IPS-20b (cell line): ENCODE data around the gene UBE2L6.
A peak's percentile ranks its signal among the peaks of the same experiment; 100 is the strongest.

ENCODE experiments used
- H3K27ac ChIP-seq: one replicate; pipeline ENCODE4 v1.5.1; 2013; ENCODE audit warnings: low read length
- H3K27me3 ChIP-seq: 2 replicates; pipeline ENCODE4 v1.6.1; 2013; ENCODE audit warnings: mild to moderate bottlenecking, low read length, inconsistent platforms; ENCODE audit not compliant: insufficient read depth
- H3K36me3 ChIP-seq: 2 replicates; pipeline ENCODE4 v1.6.1; 2013; ENCODE audit warnings: low read depth, mild to moderate bottlenecking, inconsistent platforms, low read length, moderate library complexity; ENCODE audit not compliant: insufficient read depth
- H3K4me1 ChIP-seq: 2 replicates; pipeline ENCODE4 v1.6.1; 2013; ENCODE audit warnings: mild to moderate bottlenecking, control low read depth, inconsistent platforms, low read length, moderate library complexity; ENCODE audit not compliant: insufficient read depth
- H3K4me3 ChIP-seq: 2 replicates; pipeline ENCODE4 v1.5.1; 2013; ENCODE audit warnings: mild to moderate bottlenecking, low read length, inconsistent platforms
- H3K9ac ChIP-seq: 2 replicates; pipeline ENCODE4 v1.6.1; 2013; ENCODE audit warnings: low read depth, mild to moderate bottlenecking, inconsistent platforms, low read length, moderate library complexity
- H3K9me3 ChIP-seq: 2 replicates; pipeline ENCODE4 v1.6.1; 2013; ENCODE audit warnings: mild to moderate bottlenecking, low read depth, low read length, inconsistent platforms; ENCODE audit not compliant: insufficient read depth

The UBE2L6 gene

GRCh38 chr11:57566005-57566904, 1.2 kb downstream of the UBE2L6 start:
- H3K9me3 ChIP-seq: no peaks in the 10 kb centered on the region
- H3K4me1 ChIP-seq: peaks cover 9% of the 10 kb centered on the region
- H3K27me3 ChIP-seq: peaks cover 5% of the 10 kb centered on the region
- H3K27ac ChIP-seq: no peak overlapping the region
- no peak overlapping the region for H3K9ac ChIP-seq
- H3K36me3 ChIP-seq: no peaks in the 10 kb centered on the region
- no peak overlapping the region; the same call in 1 of the 2 replicates for H3K4me3 ChIP-seq

- Histone ChIP-seq H3K36me3 (peaks cover 14% of the 10 kb centered on the region), H3K4me3 (no peak overlapping the region), H3K27me3 (peaks cover 5% of the 10 kb centered on the region), H3K4me1 (peaks cover 5% of the 10 kb centered on the region), H3K9me3 (no peaks in the 10 kb centered on the region), H3K27ac (no peak overlapping the region), H3K9ac (peak overlapping the region; percentile 14; the same call in 1 of the 2 replicates)
Measured at GRCh38 chr11:57562596-57562995, 4.9 kb downstream of the UBE2L6 start.

- no peak overlapping the region for H3K27ac ChIP-seq
- peaks cover 15% of the 10 kb centered on the region for H3K36me3 ChIP-seq
- H3K9ac ChIP-seq: no peak overlapping the region
- H3K4me3 ChIP-seq: no peak overlapping the region
- H3K4me1 ChIP-seq: no peaks in the 10 kb centered on the region
- no peaks in the 10 kb centered on the region for H3K9me3 ChIP-seq
- H3K27me3 ChIP-seq: no peaks in the 10 kb centered on the region
Measured at GRCh38 chr11:57560146-57560545, 7.3 kb downstream of the UBE2L6 start.

GRCh38 chr11:57556041-57556440, 11.4 kb downstream of the UBE2L6 start:
- no peaks in the 10 kb centered on the region for H3K9me3 ChIP-seq
- no peaks in the 10 kb centered on the region for H3K4me1 ChIP-seq
- H3K27ac ChIP-seq: no peak overlapping the region
- no peaks in the 10 kb centered on the region for H3K27me3 ChIP-seq
- H3K4me3 ChIP-seq: no peak overlapping the region
- H3K36me3 ChIP-seq: peaks cover 53% of the 10 kb centered on the region
- no peak overlapping the region for H3K9ac ChIP-seq

- Histone ChIP-seq H3K9ac (no peak overlapping the region), H3K27me3 (no peaks in the 10 kb centered on the region), H3K27ac (no peak overlapping the region), H3K9me3 (no peaks in the 10 kb centered on the region), H3K36me3 (peaks cover 59% of the 10 kb centered on the region), H3K4me3 (no peak overlapping the region), H3K4me1 (no peaks in the 10 kb centered on the region)
Measured at GRCh38 chr11:57555393-57555792, 12.1 kb downstream of the UBE2L6 start.

GRCh38 chr11:57552479-57552878, 15.0 kb downstream of the UBE2L6 start:
- Histone ChIP-seq H3K27me3 (no peaks in the 10 kb centered on the region), H3K4me3 (no peak overlapping the region), H3K27ac (no peak overlapping the region), H3K9me3 (no peaks in the 10 kb centered on the region), H3K4me1 (no peaks in the 10 kb centered on the region), H3K9ac (no peak overlapping the region), H3K36me3 (peaks cover 53% of the 10 kb centered on the region)

GRCh38 chr11:57551941-57552340, 15.5 kb downstream of the UBE2L6 start:
- Histone ChIP-seq H3K27ac (no peak overlapping the region), H3K27me3 (no peaks in the 10 kb centered on the region), H3K9ac (no peak overlapping the region), H3K4me3 (no peak overlapping the region), H3K36me3 (peaks cover 53% of the 10 kb centered on the region), H3K4me1 (no peaks in the 10 kb centered on the region), H3K9me3 (no peaks in the 10 kb centered on the region)

GRCh38 chr11:57549983-57550382, 17.5 kb downstream of the UBE2L6 start:
- Histone ChIP-seq H3K4me3 (no peak overlapping the region), H3K36me3 (peaks cover 52% of the 10 kb centered on the region), H3K27me3 (no peaks in the 10 kb centered on the region), H3K27ac (no peak overlapping the region), H3K4me1 (no peaks in the 10 kb centered on the region), H3K9ac (no peak overlapping the region), H3K9me3 (no peaks in the 10 kb centered on the region)

GRCh38 chr11:57547854-57548377, 19.6 kb downstream of the UBE2L6 start:
- Histone ChIP-seq H3K9ac (no peak overlapping the region), H3K4me1 (peaks cover 7% of the 10 kb centered on the region; the same call in 1 of the 2 replicates), H3K4me3 (no peak overlapping the region), H3K27me3 (no peaks in the 10 kb centered on the region; the same call in 1 of the 2 replicates), H3K36me3 (peaks cover 31% of the 10 kb centered on the region), H3K9me3 (no peaks in the 10 kb centered on the region), H3K27ac (no peak overlapping the region)

- Histone ChIP-seq H3K27ac (no peak overlapping the region), H3K27me3 (no peaks in the 10 kb centered on the region; the same call in 1 of the 2 replicates), H3K9me3 (no peaks in the 10 kb centered on the region), H3K9ac (no peak overlapping the region), H3K36me3 (peaks cover 22% of the 10 kb centered on the region), H3K4me3 (no peak overlapping the region), H3K4me1 (peaks cover 10% of the 10 kb centered on the region; the same call in 1 of the 2 replicates)
Measured at GRCh38 chr11:57546869-57547475, 20.5 kb downstream of the UBE2L6 start.

GRCh38 chr11:57546451-57546850, 21.0 kb downstream of the UBE2L6 start:
- H3K27ac ChIP-seq: no peak overlapping the region

More at GRCh38 chr11:57546451-57546850, 21.0 kb downstream of the UBE2L6 start:
- Histone ChIP-seq H3K4me3 (no peak overlapping the region), H3K27me3 (no peaks in the 10 kb centered on the region; the same call in 1 of the 2 replicates), H3K4me1 (peaks cover 10% of the 10 kb centered on the region; the same call in 1 of the 2 replicates), H3K9me3 (no peaks in the 10 kb centered on the region), H3K9ac (no peak overlapping the region), H3K36me3 (peaks cover 17% of the 10 kb centered on the region)
